A549 (cell line): ENCODE measurements around the gene IL5. TPM values are rescaled to one million over a fixed set of nuclear protein-coding genes. Genes with fewer than 3 reads are reported as not detected.
A peak's percentile ranks its signal among the peaks of the same experiment; 100 is the strongest.

Source experiments
- ATAC-seq, 2 experiments: fragments of 200-7000 bp in 1 of 2; fragments of >200 bp in 1 of 2; cut with Nextera tagmentation in 1 of 2; cut with Tn5 transposase in 1 of 2; 3 replicates each; pipeline versions ENCODE4 v1.8.0 to v1.9.1; 2018 to 2020; ENCODE audit warnings: mild to moderate bottlenecking in 1 of 2, moderate library complexity in 1 of 2
- CTCF ChIA-PET: fragments of 300-600 bp; sonication (Branson Sonifier 250); formaldehyde crosslinking; extraction: SDS; loops from one replicate; lab custom pipeline; 2021; ENCODE audit warnings: antibody characterized with exemption, inconsistent platforms; lab: Yijun Ruan, JAX
- POLR2A ChIA-PET: fragments of 350-600 bp; formaldehyde crosslinking; extraction: SDS; loops from one replicate; lab custom pipeline; 2021; ENCODE audit warnings: antibody characterized with exemption, inconsistent platforms; lab: Yijun Ruan, JAX
- DNase-seq, 2 experiments: peaks; one replicate each; pipeline versions ENCODE4 v3.0.0 to v3.0.0-alpha.2; 2011 to 2016; ENCODE audit warnings: low read depth in 1 of 2, low spot score in 1 of 2
- FAIRE-seq: peaks from 2 replicates; lab custom pipeline; 2011; peaks lifted over from hg19 to GRCh38; lab: Jason Lieb, UNC
- H3K27ac ChIP-seq, 2 experiments: fragments of >200 bp; sonication (Bioruptor Twin); formaldehyde crosslinking; 3 replicates each; pipeline ENCODE4 v1.5.1; 2016 to 2017
- H3K4me1 ChIP-seq: fragments of >200 bp; sonication (Bioruptor Twin); formaldehyde crosslinking; 3 replicates; pipeline ENCODE4 v1.6.1; 2016
- H3K4me2 ChIP-seq: fragments of >200 bp; sonication (Bioruptor Twin); formaldehyde crosslinking; 3 replicates; pipeline ENCODE4 v1.6.1; 2016
- H3K4me3 ChIP-seq: fragments of >200 bp; sonication (Bioruptor Twin); formaldehyde crosslinking; 3 replicates; pipeline ENCODE4 v1.5.1; 2016
- H3K9me3 ChIP-seq: fragments of >200 bp; sonication (Bioruptor Twin); formaldehyde crosslinking; 3 replicates; pipeline ENCODE4 v1.6.1; 2016
- BCL3 ChIP-seq: fragments of >200 bp; sonication (Bioruptor Twin); formaldehyde crosslinking; IDR thresholded peaks from 3 replicates; pipeline ENCODE4 v1.6.1; 2016
- BHLHE40 ChIP-seq: IDR thresholded peaks from 2 replicates; pipeline ENCODE4 v1.6.1; 2012; ENCODE audit warnings: low read depth, low read length, inconsistent platforms
- CBX8 ChIP-seq: fragments of 200-600 bp; sonication (generic); IDR thresholded peaks from 2 replicates; pipeline ENCODE4 v1.6.1; 2016
- CTCF ChIP-seq: fragments of >200 bp; sonication (Bioruptor Twin); formaldehyde crosslinking; IDR thresholded peaks from 3 replicates; pipeline ENCODE4 v1.5.1; 2016
- E2F6 ChIP-seq: IDR thresholded peaks from 2 replicates; pipeline ENCODE4 v1.6.1; 2012; ENCODE audit warnings: low read depth, borderline replicate concordance
- EHMT2 ChIP-seq: fragments of 200-600 bp; sonication (generic); IDR thresholded peaks from 2 replicates; pipeline ENCODE4 v1.6.1; 2016; ENCODE audit warnings: antibody characterized with exemption, low read depth, mild to moderate bottlenecking, moderate library complexity
- FOSB ChIP-seq: fragments of 250-450 bp; sonication (Bioruptor Pico); IDR thresholded peaks from 2 replicates; pipeline ENCODE4 v1.5.0; 2020; ENCODE audit warnings: mild to moderate bottlenecking, moderate library complexity
- FOSL2 ChIP-seq, 2 experiments: fragments of 450-650 bp in 1 of 2; fragments of >200 bp in 1 of 2; sonication (Bioruptor Twin) in 1 of 2; formaldehyde crosslinking; IDR thresholded peaks; 2 replicates each; pipeline versions ENCODE4 v1.5.0 to v1.6.1; 2016 to 2020; ENCODE audit warnings: mild to moderate bottlenecking in 1 of 2, moderate library complexity in 1 of 2
- FOXS1 ChIP-seq: fragments of 250-450 bp; sonication (Bioruptor Pico); IDR thresholded peaks from 2 replicates; pipeline ENCODE4 v1.5.0; 2020; ENCODE audit warnings: mild to moderate bottlenecking, moderate library complexity
- HDAC2 ChIP-seq: fragments of 200-600 bp; sonication (generic); IDR thresholded peaks from 2 replicates; pipeline ENCODE4 v1.6.1; 2016
- HEYL ChIP-seq: fragments of 250-450 bp; sonication (Bioruptor Pico); IDR thresholded peaks from 2 replicates; pipeline ENCODE4 v1.8.0; 2021; ENCODE audit warnings: mild to moderate bottlenecking, moderate library complexity
- HOXA7 ChIP-seq: fragments of 250-450 bp; sonication (Bioruptor Pico); IDR thresholded peaks from 2 replicates; pipeline ENCODE4 v1.5.0; 2020; ENCODE audit warnings: mild to moderate bottlenecking, moderate library complexity
- HOXB5 ChIP-seq: fragments of 250-450 bp; sonication (Bioruptor Pico); IDR thresholded peaks from 2 replicates; pipeline ENCODE4 v1.5.0; 2020; ENCODE audit warnings: mild to moderate bottlenecking, moderate library complexity
- JUN ChIP-seq, 2 experiments: fragments of >200 bp; sonication (Bioruptor Twin); formaldehyde crosslinking; IDR thresholded peaks; 2 replicates in 1 of 2; 3 replicates in 1 of 2; pipeline ENCODE4 v1.6.1; 2016 to 2017
- MAZ ChIP-seq: fragments of 150-350 bp; IDR thresholded peaks from 2 replicates; pipeline ENCODE4 v1.6.1; 2014; ENCODE audit warnings: antibody characterized with exemption, low read depth, low read length, borderline replicate concordance
- NFE2L2 ChIP-seq: fragments of 150-350 bp; conservative IDR thresholded peaks from 2 replicates; pipeline ENCODE4 v1.6.1; 2014; ENCODE audit warnings: low read length
- RAD21 ChIP-seq, 2 experiments: fragments of >200 bp in 1 of 2; sonication (Bioruptor Twin) in 1 of 2; formaldehyde crosslinking in 1 of 2; IDR thresholded peaks in 1 of 2; conservative IDR thresholded peaks in 1 of 2; 2 replicates in 1 of 2; 3 replicates in 1 of 2; pipeline ENCODE4 v1.6.1; 2012 to 2018; ENCODE audit warnings: inconsistent platforms in 1 of 2
- SMC3 ChIP-seq: fragments of >200 bp; sonication (Bioruptor Twin); formaldehyde crosslinking; IDR thresholded peaks from 3 replicates; pipeline ENCODE4 v1.6.1; 2018; ENCODE audit warnings: inconsistent platforms
- TFCP2L1 ChIP-seq: fragments of 250-450 bp; sonication (Bioruptor Pico); IDR thresholded peaks from 2 replicates; pipeline ENCODE4 v1.5.0; 2021; ENCODE audit warnings: mild to moderate bottlenecking
- ZNF302 ChIP-seq: fragments of 250-450 bp; sonication (Bioruptor Pico); IDR thresholded peaks from 2 replicates; pipeline ENCODE4 v1.9.0; 2021; ENCODE audit warnings: inconsistent platforms, mild to moderate bottlenecking, moderate library complexity
- WGBS: methylation state at CpG from one replicate; pipeline ENCODE4 v1.1.6; 2017; ENCODE audit errors: missing lambda C conversion rate; 5-methylcytosine and 5-hydroxymethylcytosine counted together
- polyA plus RNA-seq, 4 experiments: library from polyadenylated mRNA; depleted of rRNA in 3 of 4; stranded (reverse); fragments of >200 nt; fragmentation: RNase III in 1 of 4; extraction: RNeasy Plus Mini Kit Qiagen cat#74134 plus additional on column Dnase treatment in 1 of 4; gene quantifications; 2 replicates in 3 of 4; 3 replicates in 1 of 4; pipeline ENCODE4 v1.2.3, GENCODE V29; 2011 to 2017
- TF ChIP-seq, protein P1 (sequence below): IDR thresholded peaks from 2 replicates; pipeline ENCODE4 v1.6.1; 2012

The IL5 gene
- polyA plus RNA-seq, 2 of the 4 experiments (the other 2 are of a cell fraction) = not detected

GRCh38 chr5:132505641-132506040 is 37.7 kb downstream of the IL5 start:
- peaks cover 15% of the 10 kb centered on the region for H3K4me1 ChIP-seq
- WGBS = 62% methylated on average over 2 of the region's 2 CpGs
- TF ChIP-seq CTCF (no peak), HOXB5 (no peak), HEYL (CRISPR knock-in tag) (no peak), HOXA7 (no peak), NFE2L2 (no peak), FOSB (no peak), MAZ (no peak), SMC3 (no peak), BCL3 (no peak), JUN (IDR thresholded peaks at IDR 0.05) (no peak), FOSL2 (IDR thresholded peaks at IDR 0.05) (no peak), FOSL2 (CRISPR knock-in tag; IDR thresholded peaks at IDR 0.05) (no peak), FOXS1 (CRISPR knock-in tag) (no peak), E2F6 (no peak), ZNF302 (CRISPR knock-in tag) (no peak), HDAC2 (no peak), TFCP2L1 (CRISPR knock-in tag) (no peak)
- TF ChIP-seq, protein P1, sequence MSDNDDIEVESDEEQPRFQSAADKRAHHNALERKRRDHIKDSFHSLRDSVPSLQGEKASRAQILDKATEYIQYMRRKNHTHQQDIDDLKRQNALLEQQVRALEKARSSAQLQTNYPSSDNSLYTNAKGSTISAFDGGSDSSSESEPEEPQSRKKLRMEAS = no peak
- ATAC-seq (no peak; a peak in 1 of 6 replicates), DNase-seq (no peak), FAIRE-seq (no peak)
- ChIA-PET POLR2A (interaction anchor here (1.0 to 1.6 kb wide), 3 partner anchors 9 to 51 kb away, joined by 3 to 9 read pairs (median 5); partner anchors contain the start of genes IRF1 and RAD50), CTCF (interaction anchor here (0.6 to 12.9 kb wide), 14 partner anchors 9 to 315 kb away, joined by 3 to 217 read pairs (median 3); partner anchors contain the start of gene IRF1)
- H3K4me2 ChIP-seq = no peak overlapping the region
- 0 out of 3 replicates have a peak, but pooled peaks cover 2% of the 10 kb centered on the region for H3K9me3 ChIP-seq
- no peak overlapping the region for H3K4me3 ChIP-seq
- 0 out of 6 replicates have a peak overlapping the region, but pooled peaks of 1 of the 2 experiments have one; percentile 15 for H3K27ac ChIP-seq

- ChIA-PET POLR2A (interaction anchor here (1.6 kb wide), 1 partner anchor 8 kb away, joined by 9 read pairs; no protein-coding TSS in a partner anchor), CTCF (interaction anchor here (1.3 to 12.9 kb wide), 5 partner anchors 8 to 116 kb away, joined by 3 to 217 read pairs (median 13); partner anchors contain the start of gene IRF1)
- 0 out of 3 replicates have a peak, but pooled peaks cover 2% of the 10 kb centered on the region for H3K9me3 ChIP-seq
- 65% methylated on average over 4 of the region's 4 CpGs for WGBS
- H3K4me2 ChIP-seq = no peak overlapping the region
- H3K4me3 ChIP-seq = no peak overlapping the region
- no peak for DNase-seq
- TF ChIP-seq RAD21 (conservative IDR thresholded peaks at IDR 0.05 in 1 of 2, IDR thresholded peaks at IDR 0.05 in 1 of 2) (no peak), HOXA7 (no peak)
- H3K4me1 ChIP-seq = peaks cover 20% of the 10 kb centered on the region
- H3K27ac ChIP-seq = no peak overlapping the region
- no peak for ATAC-seq
- FAIRE-seq = no peak
Measured at GRCh38 chr5:132504746-132505145, 38.6 kb downstream of the IL5 start.

GRCh38 chr5:132503244-132503643 is 40.1 kb downstream of the IL5 start:
- no peak overlapping the region for H3K4me2 ChIP-seq
- ChIA-PET CTCF (interaction anchor here (1.0 to 12.9 kb wide), 10 partner anchors 13 to 121 kb away, joined by 3 to 217 read pairs (median 28); partner anchors contain the start of gene IRF1), POLR2A (no interaction called here)
- FAIRE-seq (no peak), ATAC-seq (no peak), DNase-seq (no peak)
- no peak overlapping the region for H3K27ac ChIP-seq
- no peaks in the 10 kb centered on the region for H3K9me3 ChIP-seq
- peaks cover 33% of the 10 kb centered on the region for H3K4me1 ChIP-seq
- 77% methylated on average over 4 of the region's 4 CpGs for WGBS
- TF ChIP-seq EHMT2 (no peak), ZNF302 (CRISPR knock-in tag) (no peak), BHLHE40 (no peak), CBX8 (no peak), HEYL (CRISPR knock-in tag) (no peak)
- H3K4me3 ChIP-seq = no peak overlapping the region
